Psoas muscle (tissue), 8 donors: Measurements from ENCODE around the gene BCKDHB. TPM values are rescaled to one million over a fixed set of nuclear protein-coding genes. Genes with fewer than 3 reads are reported as not detected.
"Not testable (repeated sequence)": the region's sequence is repeated elsewhere in the genome, so short reads cannot be mapped to it uniquely, and the experiment has no call there.

Experiments used
- ATAC-seq, 4 donors: fragments of 200-7000 bp; cut with Tn5 transposase; one replicate each; pipeline ENCODE4 v1.9.1; 2020; ENCODE audit warnings: moderate library complexity in 3 of 4, mild to moderate bottlenecking in 2 of 4
- DNase-seq, 2 donors: peaks; one replicate each; pipeline ENCODE4 v3.0.0-alpha.2; 2020
- H3K27ac ChIP-seq: fragments of 200-600 bp; one replicate; pipeline ENCODE4 v1.8.0; 2022
- H3K27me3 ChIP-seq, 3 donors: fragments of 200-600 bp in 1 of 3; one replicate each; pipeline versions ENCODE4 v1.6.1 to v1.8.0; 2013 to 2022; ENCODE audit warnings: low read length in 2 of 3, mild to moderate bottlenecking in 2 of 3, moderate library complexity in 1 of 3; ENCODE audit not compliant: insufficient read depth in 3 of 3
- H3K36me3 ChIP-seq, 2 donors: fragments of 200-600 bp in 1 of 2; one replicate each; pipeline versions ENCODE4 v1.6.1 to v1.8.0; 2013 to 2022; ENCODE audit warnings: low read depth in 1 of 2, mild to moderate bottlenecking in 1 of 2, moderate library complexity in 1 of 2; ENCODE audit not compliant: insufficient read depth in 1 of 2
- H3K4me1 ChIP-seq: fragments of 200-600 bp; one replicate; pipeline ENCODE4 v1.8.0; 2022
- H3K4me3 ChIP-seq: fragments of 200-600 bp; one replicate; pipeline ENCODE4 v1.8.0; 2022; ENCODE audit warnings: mild to moderate bottlenecking
- H3K9me3 ChIP-seq: fragments of 200-600 bp; one replicate; pipeline ENCODE4 v1.8.0; 2022
- CTCF ChIP-seq: fragments of 200-600 bp; IDR thresholded peaks from one replicate; pipeline ENCODE4 v1.8.0; 2022; ENCODE audit warnings: antibody characterized with exemption
- WGBS, 3 donors: extraction: QIAGEN DNeasy Blood & Tissue Kit; methylation state at CpG; one replicate each; pipeline versions ENCODE4 v1.1.6 to v1.1.7; 2013; 5-methylcytosine and 5-hydroxymethylcytosine counted together
- intact Hi-C, 2 donors: fragments of 100-400 bp; cut with DNase I; formaldehyde crosslinking; loops; one replicate each; pipeline versions ENCODE4 v1.11.0 to v1.14.2; 2022
- long read RNA-seq, 2 donors: library from polyadenylated mRNA; unstranded; transcript quantifications; one replicate each; pipeline ENCODE4 v2.0.0, GENCODE V29; 2021
- polyA plus RNA-seq, 3 donors: library from polyadenylated mRNA; stranded (reverse); fragments of 200-250 nt; gene quantifications; one replicate each; pipeline ENCODE4 v1.2.3, GENCODE V29; 2013
- total RNA-seq, 4 donors: library from RNA; stranded (reverse); fragmentation: NEBNext Ultra II Directional in 2 of 4; extraction: Animal tissue kit (Norgen Biotek cat#: 25700) in 2 of 4; gene quantifications; one replicate each; pipeline versions ENCODE4 v1.2.1 to v1.2.4, GENCODE V29; 2021 to 2023
- donor health status: healthy with polysubstance abuse.
- donor health status: DM: no; HTN: no; CAD: no; lungs with moderate emphysema.
- donor health status: Bipolar disorder and iron deficiency.
- donor health status: healthy.
- donor health status: DM: yes; HTN: yes; CAD: no.
- donor health status: DM: no; HTN: no; CAD: no.
- donor health status: DM: no; HTN: no; CAD: no.
- donor health status: DM: yes; HTN: yes; CAD: no.

BCKDHB gene
- 10 to 100 TPM in 1 of 4 donors, 1 to 10 TPM in 3; 6.5 to 13.9 (median 7.0) TPM for total RNA-seq
- 10 to 100 TPM in 1 of 3 donors, 1 to 10 TPM in 2; 3.2 to 10.4 (median 3.5) TPM for polyA plus RNA-seq
- long read RNA-seq, donor 1, partial matches to known transcripts, result 0 of 8 reads
- long read RNA-seq, donor 1, other reads (novel, unspliced or antisense), result 4 of 8 reads
- long read RNA-seq, donor 2, partial matches to known transcripts, result 0 of 7 reads
- long read RNA-seq, donor 2, other reads (novel, unspliced or antisense), result 3 of 7 reads

GRCh38 chr6:80106418-80107235 lies at the start of gene BCKDHB:
Gene BCKDHB (plus strand): TSS chr6:80106671. CDS start chr6:80106694, 23 bp downstream.
- Histone ChIP-seq H3K4me3 (peak within 1 kb of the TSS; percentile 93), H3K4me1 (peaks cover 8% of the 10 kb centered on the region), H3K9me3 (no peaks in the 10 kb centered on the region), H3K27me3 (no peaks in the 10 kb centered on the region), H3K27ac (peak within 1 kb of the TSS; percentile 84), H3K36me3 (no peaks in the 10 kb centered on the region)
- peak; percentile 99 to 100 (median 100) for ATAC-seq
- intact Hi-C loops, result no loop called here
- TF ChIP-seq CTCF, result no peak
- 0 to 1% (median 0%) methylated on average over 55 to 56 of the region's 56 CpGs for WGBS, 3 donors
- DNase-seq, result peak; percentile 99

- no peak overlapping the region for H3K27ac ChIP-seq
- DNase-seq (no peak), ATAC-seq (no peak)
- no peak overlapping the region for H3K4me3 ChIP-seq
- H3K9me3 ChIP-seq, result no peaks in the 10 kb centered on the region
- H3K4me1 ChIP-seq, result no peaks in the 10 kb centered on the region
- no peak for TF ChIP-seq CTCF
- intact Hi-C loops, result no loop called here
- H3K36me3 ChIP-seq, result no peaks in the 10 kb centered on the region
- H3K27me3 ChIP-seq, result no peaks in the 10 kb centered on the region
Measured at GRCh38 chr6:80060774-80061173, 45.7 kb upstream of the BCKDHB start.

- ATAC-seq, H3K4me3 ChIP-seq, H3K4me1 ChIP-seq, H3K9me3 ChIP-seq, H3K27ac ChIP-seq, H3K27me3 ChIP-seq, intact Hi-C loops, DNase-seq, H3K36me3 ChIP-seq: not testable (repeated sequence)
- 82 to 83% (median 82%) methylated on average over 7 of the region's 7 CpGs for WGBS, 3 donors
Measured at GRCh38 chr6:80068146-80068545, 38.3 kb upstream of the BCKDHB start.

GRCh38 chr6:80070431-80070830 lies 36.0 kb upstream of the BCKDHB start:
- H3K27me3 ChIP-seq, DNase-seq, H3K36me3 ChIP-seq, H3K4me1 ChIP-seq, H3K9me3 ChIP-seq, intact Hi-C loops, H3K27ac ChIP-seq, H3K4me3 ChIP-seq, ATAC-seq: not testable (repeated sequence)
- 87 to 93% (median 88%) methylated on average over 19 of the region's 19 CpGs for WGBS, 3 donors

- no peak for TF ChIP-seq CTCF
- WGBS, 3 donors, result 70 to 85% (median 80%) methylated on average over 1 of the region's 1 CpG
- no peaks in the 10 kb centered on the region for H3K36me3 ChIP-seq
Measured at GRCh38 chr6:80077067-80077466, 29.4 kb upstream of the BCKDHB start.

More at GRCh38 chr6:80077067-80077466, 29.4 kb upstream of the BCKDHB start:
- intact Hi-C loops, result no loop called here
- Histone ChIP-seq H3K4me3 (no peak overlapping the region), H3K4me1 (no peaks in the 10 kb centered on the region), H3K27me3 (no peaks in the 10 kb centered on the region), H3K27ac (no peak overlapping the region), H3K9me3 (peaks cover 9% of the 10 kb centered on the region)
- ATAC-seq (no peak), DNase-seq (no peak)
